ENCODE results near the gene CAMTA1. TPM values are rescaled to one million over a fixed set of nuclear protein-coding genes. Genes with fewer than 3 reads are reported as not detected.

CAMTA1 gene
- polyA plus RNA-seq, 12 donors = 24.2 to 51.1 (median 44.7) TPM; not detected in 1

DNA sequence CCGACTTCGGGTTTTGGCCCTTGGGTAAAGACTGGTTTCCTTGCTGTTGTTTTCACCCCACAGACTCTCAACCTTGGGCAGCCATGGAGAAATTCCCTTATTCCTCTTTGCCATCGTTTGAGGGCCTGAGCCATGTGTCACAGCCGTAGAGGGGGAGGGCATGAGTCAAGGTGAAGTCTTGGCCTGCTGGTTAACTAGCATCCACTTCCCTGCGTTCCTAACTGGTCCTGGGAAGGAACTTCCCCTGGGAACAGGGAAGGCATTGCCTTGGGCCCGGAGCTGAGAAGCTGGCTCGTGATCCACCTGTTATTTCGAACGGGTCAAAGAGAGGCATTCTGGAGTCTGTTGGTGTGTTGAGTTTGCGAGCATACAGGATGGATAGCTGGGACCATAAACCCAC is 464.9 kb downstream of the CAMTA1 start:
- no peak for DNase-seq

DNA sequence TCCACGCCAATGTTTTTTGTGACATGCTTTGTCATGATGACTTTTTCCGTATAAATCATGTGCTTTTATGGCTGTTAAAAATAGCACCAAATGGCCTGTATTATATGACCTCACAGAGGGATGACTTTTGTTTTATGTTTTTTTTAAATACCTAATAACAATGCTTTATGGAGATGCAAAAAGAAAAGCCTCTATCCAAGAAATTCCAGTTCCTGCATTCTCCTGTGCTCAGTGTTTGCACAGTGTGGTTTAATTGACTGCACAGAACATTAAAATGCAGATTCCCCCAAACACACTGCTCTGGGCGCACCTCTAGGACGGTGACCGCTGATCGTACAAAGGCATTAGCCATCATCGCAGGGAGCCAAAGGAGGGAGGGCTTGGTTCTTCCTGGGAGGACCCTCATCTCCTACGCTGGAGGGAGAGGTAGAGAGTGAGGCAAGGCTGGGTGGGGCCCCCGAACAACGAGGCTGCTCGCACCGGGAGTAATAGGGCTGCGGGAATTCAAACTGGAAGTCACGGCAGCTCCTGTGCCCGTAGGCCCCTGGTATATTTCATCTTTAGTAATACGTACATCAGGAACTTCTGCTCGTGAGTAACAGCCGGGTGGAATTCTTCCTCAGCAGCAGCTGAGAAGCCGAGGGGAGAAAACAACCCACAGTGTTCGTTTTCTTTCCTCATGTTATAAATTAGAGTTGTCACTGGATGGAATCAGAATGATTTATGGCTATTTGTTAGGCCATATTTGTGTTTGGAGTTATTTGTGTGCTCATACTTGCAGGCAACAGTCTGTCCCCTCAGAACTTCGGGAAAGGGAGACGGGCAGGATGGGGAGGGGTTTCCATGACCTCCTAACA is 465.6 kb downstream of the CAMTA1 start:
- no peak for DNase-seq

GRCh38 chr1:7251454-7251800 is 466.2 kb downstream of the CAMTA1 start:
- no peak for DNase-seq

DNA sequence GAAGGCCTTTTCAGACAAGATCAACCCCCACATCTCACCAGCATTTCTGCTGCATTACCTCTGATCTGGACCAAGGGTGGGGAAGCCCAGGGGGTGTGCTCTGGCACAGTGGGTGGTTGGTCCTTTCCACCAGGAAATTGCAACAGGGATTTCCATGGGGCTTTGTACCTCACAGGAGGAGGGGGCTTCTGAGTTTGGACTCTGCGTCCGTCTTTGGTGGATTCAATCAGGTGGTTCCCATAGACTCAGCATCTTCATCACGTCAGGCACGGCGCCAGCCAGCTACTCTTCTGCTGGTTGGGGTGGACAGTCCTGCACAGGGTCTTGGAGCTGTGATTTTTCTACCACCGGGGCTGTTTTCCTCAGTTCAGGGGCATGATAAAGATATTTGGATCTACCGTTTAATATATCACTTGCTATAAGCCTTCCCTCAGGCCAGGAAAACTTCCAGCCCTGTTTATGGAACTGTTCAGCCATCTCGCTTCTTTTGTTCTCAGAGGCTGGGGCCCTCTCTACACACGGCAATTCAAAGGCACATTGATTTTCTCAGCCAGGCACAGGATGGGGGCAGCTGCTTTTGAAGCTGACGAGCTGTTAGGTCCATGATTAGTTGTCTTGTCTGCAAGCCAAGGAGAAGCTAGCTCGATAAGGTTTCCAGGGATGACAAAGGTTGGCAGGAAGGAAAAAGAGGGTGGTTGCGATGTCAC is 467.3 kb downstream of the CAMTA1 start:
- no peak for DNase-seq

DNA sequence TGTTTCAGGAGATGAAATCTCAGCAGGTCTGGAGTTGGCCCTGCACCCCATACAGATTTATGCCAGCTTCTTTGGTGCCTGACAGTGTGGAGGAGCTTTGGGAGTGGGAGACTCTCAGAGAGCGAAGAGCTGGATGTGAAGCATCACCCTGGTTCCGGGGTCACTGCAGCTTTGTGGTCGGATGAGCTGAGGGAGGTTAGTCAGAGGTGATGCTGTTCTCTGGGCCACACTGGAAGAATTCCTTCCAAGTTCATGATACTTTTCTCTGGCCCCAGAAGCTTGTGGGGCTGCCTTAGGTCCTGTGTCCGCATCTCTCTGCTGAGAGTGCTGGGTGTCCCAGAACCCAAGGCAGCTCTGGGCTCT is 467.8 kb downstream of the CAMTA1 start:
- no peak for DNase-seq

- DNase-seq = no peak
These were observed 468.8 kb downstream of the CAMTA1 start for GRCh38 chr1:7253988-7254587.

DNA sequence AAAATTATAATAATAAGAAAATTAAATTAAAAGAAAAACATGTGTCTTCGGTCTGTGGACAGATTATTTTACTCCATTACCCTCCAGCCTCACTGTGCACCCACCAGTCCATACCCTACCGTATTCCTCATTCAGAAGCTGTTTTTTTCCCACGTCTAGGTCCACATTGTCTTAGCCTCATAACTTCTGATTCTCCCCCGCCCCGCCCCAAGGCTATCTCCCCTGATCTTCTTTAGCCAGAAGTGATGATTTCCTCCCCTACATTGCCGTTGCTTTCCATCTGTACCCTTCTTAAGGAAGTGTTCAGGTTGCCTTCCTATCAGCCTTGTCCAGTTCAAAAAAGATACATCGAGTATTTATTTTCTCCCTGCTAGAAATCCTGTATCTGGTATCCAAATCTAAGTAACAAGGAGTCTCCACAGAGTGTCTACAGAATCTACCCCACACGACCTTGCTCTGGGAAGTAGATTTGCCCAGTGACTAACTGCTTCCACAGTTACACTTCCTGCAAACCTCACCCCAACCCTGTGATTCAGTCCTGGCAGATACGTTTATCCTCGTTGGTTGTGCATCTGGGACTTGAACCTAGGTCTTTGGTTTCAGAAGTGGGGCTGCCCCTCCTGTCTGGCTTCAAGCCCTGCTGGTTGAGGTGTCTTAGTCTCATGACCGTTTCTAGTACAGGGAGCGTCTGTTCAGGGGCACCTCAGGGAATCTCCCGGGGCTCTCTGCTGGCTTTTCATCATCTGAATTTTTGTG is 470.2 kb downstream of the CAMTA1 start:
- DNase-seq = no peak

DNA sequence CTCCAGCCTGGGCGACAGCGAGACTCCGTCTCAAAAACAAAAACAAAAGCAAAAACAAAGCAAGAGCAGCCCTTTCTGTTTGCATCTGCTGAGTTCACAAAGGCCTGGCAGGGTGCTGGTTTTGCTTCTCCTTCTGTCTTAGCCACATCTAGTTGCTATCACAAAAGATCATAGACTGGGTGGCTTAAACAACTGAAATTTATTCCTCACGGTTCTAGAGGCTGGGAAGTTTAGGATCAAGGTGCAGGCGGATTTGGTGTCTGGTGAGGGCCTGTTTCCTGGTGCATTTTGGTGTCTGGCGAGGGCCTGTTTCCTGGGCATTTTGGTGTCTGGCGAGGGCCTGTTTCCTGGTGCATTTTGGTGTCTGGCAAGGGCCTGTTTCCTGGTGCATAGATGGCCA is 471.3 kb downstream of the CAMTA1 start:
- DNase-seq = no peak

- no peak for DNase-seq
These were observed 472.0 kb downstream of the CAMTA1 start for GRCh38 chr1:7257225-7257624.

DNA sequence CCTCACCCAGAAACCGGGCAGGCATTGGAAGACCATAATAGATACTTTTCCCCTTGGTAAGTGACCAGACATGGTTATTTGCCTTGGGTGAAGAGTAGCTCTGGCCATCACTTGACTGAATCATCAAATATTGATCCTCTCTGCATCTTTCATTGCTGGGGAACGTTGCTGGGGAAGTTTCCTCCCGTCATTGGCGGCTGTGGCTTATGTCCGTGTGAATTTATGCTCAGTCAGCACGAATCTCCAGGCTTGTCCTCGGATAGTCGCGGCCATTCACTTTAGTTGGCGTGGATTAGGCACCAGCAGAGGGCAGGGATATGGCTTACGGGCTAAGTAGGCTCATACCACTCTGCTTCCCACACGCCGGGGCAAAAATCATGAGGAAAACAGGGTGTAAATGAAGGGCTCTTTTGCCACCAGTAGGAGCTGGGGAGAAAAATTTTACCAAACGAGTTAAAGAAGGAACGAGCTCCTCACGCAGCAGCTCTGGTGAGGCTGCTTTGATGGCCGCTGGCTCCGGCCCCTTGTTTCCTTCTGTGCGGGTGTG is 473.4 kb downstream of the CAMTA1 start:
- no peak for DNase-seq

DNA sequence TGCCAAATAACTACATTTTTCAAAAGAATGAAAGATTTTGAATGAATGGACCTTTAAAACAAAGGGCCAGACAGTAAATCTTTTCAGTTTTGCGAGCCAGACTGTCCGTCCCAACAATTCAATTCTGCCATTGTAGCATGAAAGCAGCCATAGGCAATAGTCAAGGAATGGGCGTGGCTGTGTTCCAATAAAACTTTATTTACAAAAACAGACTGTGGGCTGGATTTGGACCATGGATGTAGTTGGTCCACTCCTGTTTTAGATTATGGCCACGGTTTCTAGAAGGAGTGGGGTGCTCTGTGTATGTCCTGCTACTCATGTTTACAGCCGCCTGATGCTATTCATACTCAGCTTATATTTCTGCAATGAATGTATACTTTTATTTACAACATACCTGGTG is 474.7 kb downstream of the CAMTA1 start:
- no peak for DNase-seq

DNA sequence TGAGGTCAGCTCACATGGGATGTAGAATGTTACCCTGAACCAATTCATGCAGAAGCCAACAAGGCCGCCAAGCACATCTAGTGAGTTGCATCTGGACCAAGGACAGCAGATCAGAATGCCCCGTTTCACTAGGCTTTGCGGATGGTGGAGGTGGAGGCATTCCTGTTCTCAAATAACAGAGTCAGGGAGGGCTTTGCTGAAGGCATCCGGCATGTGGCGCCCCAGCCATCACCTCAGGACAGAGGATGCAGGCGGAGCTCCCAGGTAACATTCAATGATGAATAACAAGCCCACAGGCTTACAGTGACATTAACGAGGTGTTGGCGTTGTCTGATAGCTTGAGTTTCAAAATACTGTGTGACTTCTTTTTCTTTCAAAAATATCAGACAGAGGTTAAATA is 476.2 kb downstream of the CAMTA1 start:
- no peak for DNase-seq

- DNase-seq = no peak
These were observed 477.4 kb downstream of the CAMTA1 start for GRCh38 chr1:7262611-7263010.

DNA sequence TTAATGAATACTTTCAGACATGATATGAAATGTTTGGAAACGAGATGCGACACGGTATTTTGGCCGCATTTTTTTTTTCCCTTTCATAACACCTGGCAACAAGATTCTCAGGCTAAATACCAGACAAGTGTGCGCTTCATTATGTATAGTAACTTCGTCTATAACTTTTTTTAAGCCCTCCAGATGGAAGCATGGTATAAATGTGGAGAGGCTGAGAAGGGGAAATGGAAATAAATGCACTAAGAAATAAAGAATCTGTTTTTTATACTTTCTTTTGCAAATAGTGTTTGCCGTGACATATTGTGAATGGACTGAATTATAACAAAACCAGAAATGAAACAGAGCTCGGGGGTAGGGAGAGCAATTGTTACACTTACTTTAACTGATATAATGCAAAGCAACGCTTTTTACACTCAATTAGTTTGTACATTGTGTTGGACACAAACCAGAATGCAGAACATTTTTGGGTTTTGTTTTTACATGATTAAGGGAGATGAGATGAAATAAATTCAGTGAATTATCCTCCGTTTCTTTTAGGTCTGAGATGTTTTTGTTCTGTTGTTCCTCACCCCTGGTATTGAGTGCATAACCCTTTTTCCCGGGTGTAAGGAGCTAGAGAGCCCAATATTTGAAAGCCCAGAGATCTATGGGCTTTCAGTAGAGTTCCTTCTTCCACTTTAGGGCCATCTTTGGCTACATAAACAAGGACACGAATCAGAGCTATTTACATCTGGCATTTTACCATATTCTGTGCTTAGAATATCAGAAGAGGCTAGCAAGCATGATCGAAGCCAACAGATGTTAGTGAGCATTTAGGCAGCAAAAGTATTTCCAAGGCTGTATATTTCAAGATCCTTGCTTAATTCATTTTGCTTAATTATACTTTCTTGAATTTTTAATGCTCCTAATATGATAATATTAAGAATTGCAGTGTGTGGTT is 478.0 kb downstream of the CAMTA1 start:
- DNase-seq = no peak

GRCh38 chr1:7264101-7264500 is 478.8 kb downstream of the CAMTA1 start:
- no peak for DNase-seq

DNA sequence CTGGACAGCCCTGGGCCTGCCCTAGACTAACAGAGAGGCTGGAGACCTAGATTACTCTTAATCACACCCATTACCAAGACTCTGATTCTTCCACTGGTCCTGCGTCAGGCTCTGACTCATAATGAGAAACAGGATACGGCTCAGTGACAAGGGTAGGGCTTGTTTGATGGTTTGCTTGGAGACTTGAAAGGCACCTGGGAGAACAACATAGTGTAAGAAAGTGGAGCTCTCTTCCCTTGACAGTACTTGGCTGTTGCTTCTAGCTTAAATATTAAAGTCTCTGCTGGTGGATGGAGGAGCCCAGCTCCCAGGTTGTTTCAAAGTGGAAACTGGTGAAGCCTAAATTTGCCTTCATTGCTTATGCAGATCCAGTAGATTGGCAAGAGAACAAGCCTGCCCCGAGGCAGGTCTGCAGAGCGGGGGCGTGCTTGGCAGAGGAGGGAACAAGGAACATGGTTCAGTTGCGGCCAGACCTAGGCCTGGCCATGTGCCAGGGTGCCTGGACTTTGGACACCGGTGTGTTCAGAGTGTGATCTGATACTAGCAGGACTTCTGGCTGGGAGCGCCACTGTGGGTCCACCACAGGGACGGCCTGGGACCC is 480.6 kb downstream of the CAMTA1 start:
- DNase-seq = no peak

GRCh38 chr1:7266561-7266960 is 481.3 kb downstream of the CAMTA1 start:
- DNase-seq = no peak

GRCh38 chr1:7267493-7267892 is 482.2 kb downstream of the CAMTA1 start:
- no peak for DNase-seq

DNA sequence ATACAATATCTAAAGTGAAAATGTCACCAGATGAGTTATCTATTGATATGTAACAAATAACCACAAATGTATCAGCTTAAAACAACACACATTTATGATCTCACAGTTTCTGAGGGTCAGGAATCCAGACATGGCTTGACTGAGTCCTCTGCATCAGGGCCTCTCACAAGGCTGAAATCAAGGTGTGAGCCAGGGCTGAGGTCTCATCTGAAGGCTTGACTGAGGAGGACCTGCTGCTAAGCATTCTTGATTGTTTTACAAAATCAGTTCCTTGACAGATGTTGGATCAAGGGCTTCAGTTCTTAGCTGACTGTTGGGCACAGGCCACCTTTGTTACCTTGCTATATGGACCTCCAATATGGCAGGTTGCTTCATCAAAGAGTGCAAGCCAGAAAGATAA is 483.7 kb downstream of the CAMTA1 start:
- DNase-seq = no peak

GRCh38 chr1:7269525-7269924 is 484.3 kb downstream of the CAMTA1 start:
- DNase-seq = no peak

Data from muscle of arm (tissue), 12 donors.